ENCODE results near the gene SGF29.
"Not testable (repeated sequence)": the region's sequence is repeated elsewhere in the genome, so short reads cannot be mapped to it uniquely, and the experiment has no call there.

Gene SGF29

DNA sequence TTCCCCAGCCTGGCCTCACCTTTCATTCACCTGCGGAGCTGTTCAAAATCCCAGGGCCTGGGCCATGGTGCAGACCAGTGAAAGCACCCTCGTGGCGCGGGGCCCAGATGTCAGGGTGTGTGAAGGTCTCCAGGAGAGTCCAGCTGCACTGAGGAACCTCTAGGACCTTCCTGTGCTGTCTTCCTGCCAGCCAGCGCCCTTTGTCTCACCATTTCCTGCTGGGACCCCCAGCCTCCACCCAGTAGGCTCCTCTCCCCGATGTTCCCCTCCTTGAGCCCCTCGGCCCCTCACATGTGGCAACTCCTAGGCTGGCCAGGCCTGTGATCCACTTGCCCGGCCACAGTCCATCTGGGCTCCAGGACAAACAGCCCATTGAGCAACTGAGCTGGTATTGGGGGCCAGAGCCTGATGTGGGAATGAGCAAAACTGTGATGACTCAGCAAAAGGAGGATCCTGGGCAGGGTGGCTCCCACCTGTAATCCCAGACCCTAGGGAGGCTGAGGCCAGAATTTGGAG is 42.5 kb downstream of the SGF29 start:
- no peak for DNase-seq (ENCODE audit: low read depth in 2 of 2)

DNA sequence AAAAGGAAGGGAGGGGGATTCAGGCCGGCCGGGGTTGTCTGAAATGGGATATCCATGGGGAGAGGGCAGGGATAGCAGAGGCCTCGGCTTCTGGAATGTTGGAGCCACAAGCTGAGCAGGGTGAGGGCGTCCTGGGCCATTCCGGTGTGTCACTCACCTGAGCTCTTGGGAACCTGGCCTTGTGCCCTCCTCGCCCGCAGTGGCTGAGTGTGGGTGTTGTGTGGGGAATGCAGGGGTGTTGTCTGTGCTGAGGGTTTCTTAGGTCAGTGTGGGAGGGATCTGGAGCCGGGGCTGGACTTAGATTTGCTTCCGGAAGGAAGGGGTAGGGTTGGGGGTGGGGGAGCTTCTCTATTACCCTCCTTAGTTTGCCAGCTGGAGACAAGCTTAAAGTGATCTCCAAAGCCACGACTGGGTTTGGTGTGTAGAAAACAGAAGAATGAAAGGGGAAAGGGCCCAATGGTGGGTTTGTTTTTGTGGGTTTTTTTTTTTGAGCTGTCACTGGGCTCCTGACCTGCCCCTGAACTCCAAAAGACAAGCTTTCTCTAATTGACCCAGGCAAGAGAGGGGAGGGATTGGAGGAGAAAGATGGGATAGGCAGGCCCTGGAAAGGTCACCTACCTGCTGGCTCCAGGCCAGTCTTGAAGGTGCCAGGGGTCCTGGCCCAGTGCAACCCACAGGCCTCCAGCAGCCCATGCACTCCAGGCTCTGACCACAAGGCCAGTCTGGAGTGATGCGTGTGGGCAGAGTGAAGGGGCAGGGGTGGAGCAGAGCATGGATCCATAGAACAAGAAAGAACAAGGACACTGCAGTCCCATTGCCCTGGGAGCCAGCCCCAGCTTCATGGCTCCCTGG is 43.3 kb downstream of the SGF29 start, which contains the start of gene SULT1A2:
Gene SULT1A2 (minus strand): TSS at position 211 of the 852 bp plus-strand sequence. CDS start 1,120 bp downstream, outside the sequence.
- DNase-seq (ENCODE audit: low read depth in 2 of 2), result no peak

DNA sequence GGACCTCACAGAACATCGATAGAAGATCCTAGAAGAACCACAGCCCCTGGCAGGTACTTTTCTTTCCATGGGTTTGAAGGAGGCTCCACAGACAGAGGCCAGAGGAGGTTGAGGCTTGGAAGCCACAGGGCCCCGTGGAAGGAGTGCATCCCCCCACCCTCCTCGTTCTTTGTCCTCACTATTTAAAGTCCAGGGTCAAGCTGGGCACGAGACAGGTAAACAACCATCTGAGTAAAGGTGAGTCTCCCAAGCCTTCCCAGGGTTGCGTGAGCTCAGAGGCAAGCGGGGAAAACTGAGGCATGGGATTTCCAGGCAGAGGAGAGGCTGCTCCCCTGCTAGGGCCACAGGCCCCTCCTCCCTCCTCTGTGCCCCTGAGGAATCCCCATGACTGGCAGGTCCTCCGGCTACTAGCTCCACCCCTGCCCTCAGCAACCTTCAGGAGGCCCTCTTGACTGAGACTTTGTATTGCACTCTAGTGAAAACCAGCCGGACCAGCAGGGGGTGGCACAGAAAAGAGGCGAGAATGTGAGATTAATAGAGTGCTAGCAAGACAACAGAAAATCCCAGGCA is 44.1 kb downstream of the SGF29 start:
- DNase-seq (ENCODE audit: low read depth in 2 of 2), result no peak

DNA sequence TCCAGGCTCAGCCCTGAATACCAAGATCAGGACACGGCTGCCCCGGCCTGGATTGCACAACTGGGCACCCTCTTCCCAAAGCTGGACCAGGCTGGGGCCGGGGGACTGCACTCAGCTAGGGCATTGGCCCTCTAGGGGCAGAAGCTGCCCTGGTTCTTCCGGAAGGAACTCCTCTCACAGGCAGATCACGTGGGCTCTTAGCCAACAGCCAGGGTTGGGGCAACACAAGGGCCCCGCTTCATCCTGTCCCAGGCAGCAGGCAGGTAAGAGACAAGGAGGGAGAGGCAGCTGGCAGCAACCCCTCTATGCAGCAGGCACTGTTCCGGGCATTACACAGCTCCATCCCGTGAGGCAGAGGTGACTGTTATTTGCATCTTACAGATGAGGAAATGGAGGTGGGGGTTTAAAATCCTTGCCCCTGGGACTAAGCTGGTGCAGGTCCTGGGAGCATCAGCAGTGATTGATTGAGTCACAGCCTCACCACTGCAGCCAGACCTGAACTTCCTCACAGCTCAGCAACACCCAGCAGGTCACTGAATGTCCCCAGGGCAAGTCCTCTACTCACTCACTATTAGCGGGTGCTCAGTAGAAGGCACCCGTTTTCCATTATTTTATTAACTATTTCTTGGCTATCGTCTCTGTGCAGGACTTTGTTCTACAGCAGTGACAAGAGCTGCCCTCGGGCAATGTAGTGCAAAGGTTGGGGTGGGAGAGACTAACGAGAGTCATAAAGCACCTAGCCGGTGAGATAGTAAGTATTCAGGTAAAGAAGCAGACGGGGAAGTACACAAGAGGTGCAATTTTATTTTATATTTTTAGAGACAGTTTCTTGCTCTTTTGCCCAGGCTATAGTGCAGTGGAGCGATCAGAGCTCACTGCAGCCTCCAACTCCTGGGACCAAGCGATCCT is 45.9 kb downstream of the SGF29 start:
- not testable (repeated sequence) for DNase-seq (ENCODE audit: low read depth in 2 of 2)

DNA sequence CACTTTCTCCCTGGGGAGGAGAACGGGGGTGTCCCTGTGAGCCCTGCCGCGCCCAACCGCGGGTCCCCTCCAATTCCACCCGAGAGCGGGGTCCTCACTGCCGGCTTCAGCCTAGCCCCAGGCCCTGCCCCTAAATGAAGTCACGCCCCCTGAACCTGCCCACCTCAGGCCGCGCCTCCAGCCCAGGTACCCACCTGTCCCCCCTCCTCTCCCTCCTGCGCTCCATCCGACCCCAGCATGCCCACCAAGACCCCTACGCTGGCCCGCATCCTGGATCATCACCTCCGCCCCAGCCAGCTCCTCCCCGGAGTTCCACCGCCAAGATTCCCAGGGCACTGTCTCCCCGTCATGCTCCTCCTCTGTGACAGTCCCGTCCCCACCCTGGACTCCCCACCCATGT is 47.2 kb downstream of the SGF29 start:
- not testable (repeated sequence) for DNase-seq (ENCODE audit: low read depth in 2 of 2)

DNA sequence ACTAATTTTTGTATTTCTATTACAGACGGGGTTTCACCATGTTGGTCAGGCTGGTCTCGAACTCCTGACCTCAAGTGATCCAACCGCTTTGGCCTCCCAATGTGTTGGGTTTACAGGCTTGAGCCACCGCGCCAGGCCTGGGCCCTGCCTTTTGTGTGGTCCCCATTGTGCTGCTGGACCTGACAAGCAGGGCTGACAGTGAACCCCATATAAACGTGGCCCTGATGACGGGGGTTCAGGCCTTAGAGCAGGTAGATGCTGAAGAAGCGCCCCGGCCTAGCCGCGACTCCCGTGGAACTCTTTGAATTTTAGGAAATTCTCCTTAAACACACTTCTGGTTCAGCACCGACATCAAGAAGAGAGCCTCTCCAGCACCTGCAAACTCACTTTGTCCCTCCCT is 47.9 kb downstream of the SGF29 start:
- DNase-seq (ENCODE audit: low read depth in 2 of 2), result not testable (repeated sequence)

DNA sequence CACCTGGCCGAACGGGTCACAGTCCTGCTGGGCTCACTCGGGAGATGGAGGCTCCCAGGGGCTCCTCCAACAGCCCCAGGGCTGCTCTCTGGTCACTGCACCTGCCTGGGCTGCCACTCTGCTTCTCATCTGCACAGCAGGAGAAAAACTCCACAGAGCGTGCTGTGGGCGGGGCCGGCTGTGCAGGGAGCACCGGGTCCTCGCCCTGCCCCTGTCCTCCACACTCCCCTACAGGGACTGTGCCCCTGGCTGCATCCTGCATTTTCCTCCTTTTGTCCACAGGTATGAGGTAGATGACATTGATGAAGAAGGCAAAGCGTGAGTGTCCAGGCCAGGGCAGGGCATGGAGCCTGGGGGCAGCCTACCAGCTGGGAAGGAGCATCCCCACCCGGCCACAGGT is 48.3 kb downstream of the SGF29 start:
- not testable (repeated sequence) for DNase-seq (ENCODE audit: low read depth in 2 of 2)

DNA sequence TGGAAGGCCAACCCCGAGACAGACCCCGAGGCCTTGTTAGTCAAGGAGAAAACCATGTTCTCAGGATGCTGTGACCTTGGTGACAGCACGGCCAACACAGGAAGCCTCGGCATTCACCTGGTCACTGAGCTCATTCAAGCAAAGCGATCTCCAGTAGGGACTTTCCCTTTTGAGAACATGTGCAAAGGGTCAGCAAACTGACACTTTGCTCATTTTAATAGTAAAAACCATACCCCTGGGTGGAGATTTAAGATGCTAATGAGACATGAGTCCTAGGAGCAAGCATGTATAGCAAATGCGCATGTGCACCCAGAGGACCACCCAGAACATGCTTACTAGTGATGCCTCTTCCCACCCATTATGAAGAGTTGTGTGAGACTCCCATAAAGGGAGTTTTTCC is 48.8 kb downstream of the SGF29 start:
- no peak for DNase-seq (ENCODE audit: low read depth in 2 of 2)

DNA sequence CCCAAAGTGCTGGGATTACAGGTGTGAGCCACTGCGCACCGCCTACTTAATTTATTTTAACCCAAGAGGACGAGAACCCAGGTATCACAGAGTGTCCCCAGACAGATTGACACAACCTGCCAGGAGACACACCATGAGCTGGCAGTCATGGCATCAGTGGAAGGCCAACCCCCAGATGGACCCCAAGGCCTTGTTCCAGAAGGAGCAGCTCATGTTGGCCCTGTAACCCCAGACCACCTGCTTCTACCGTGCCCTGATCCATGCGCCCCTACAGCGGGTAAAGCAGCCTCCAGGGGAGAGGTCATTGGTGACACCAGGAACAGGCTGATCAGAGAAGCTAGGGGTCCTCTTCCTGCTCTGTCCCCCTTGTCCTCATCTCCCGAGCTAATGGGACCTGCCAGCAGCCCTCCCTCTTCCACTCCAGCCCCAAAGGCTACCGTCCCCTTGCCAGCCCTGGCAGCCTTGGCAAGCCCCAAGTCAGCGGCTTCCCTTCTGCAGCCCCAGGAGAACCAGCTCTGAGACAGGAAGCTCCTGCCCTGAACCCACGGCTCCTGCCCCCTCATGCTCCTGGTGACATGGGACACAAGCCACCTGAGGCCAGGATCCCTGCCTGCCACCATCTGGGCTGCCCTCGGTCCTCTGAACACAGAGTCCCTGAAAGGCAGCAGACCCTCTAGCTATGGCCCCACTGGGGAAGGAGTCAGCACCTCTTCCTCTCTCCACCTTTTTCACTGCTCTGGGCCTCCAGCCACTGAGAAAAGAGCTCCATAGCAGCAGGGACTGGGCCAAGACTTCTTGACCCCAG is 49.9 kb downstream of the SGF29 start:
- no peak for DNase-seq (ENCODE audit: low read depth in 2 of 2)

DNA sequence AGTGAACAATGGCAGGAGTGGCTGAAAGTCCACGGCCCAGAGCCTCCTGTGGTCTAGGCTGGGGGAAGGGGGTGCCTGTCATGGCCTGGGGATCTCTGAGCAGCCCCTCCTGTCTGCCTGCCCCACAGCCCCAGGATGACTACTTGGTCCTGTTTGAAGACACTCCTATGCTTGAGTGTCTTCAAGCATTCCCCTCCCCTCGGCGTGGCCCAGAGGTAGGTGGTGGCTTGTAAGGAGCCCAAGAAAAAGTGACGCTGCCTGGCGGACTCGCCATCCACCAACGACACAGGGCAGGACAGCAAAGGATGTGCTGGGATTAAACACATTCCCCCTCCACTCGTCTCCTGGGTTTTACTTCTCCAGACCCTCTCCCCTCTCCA is 50.5 kb downstream of the SGF29 start:
- DNase-seq (ENCODE audit: low read depth in 2 of 2), result no peak

DNA sequence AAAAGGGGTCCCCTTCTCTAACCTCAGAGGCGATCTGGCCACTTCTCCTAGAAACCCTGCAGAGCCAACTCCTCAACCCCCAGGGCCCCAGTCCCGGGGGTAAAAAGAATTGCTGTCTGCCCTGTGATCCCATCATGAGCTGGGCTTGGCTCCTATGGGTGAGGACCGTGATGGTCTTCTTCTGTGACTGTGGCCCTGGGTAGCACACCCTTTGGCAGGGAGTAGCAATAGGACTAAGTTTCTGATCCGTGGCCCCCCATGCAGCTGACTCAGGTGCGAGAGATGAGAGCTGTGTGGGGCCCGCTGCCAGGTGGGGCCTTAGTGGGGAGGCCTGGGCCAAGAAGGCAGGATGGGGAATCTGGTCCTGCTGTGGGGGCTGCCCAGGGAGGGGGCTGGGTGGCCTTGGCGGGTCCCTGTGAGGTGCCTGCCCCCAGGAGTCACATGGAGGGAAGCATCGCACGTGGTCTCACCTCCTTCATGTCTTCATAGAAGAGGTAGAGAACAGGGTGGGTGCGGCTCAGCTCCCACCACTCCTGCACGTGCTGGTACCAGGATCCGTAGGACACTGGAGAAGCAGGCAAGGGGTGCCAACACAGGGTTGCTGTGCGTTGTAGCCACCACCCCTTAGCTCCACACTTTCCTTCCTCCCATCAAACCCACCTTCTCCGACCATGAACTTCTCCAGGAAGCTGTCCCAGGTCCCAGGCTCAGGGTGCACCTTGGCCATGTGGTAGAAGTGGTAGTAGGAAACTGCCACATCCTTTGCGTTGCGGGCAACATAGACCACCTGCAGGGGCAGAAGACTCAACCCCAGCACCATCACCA is 52.8 kb downstream of the SGF29 start:
- no peak for DNase-seq (ENCODE audit: low read depth in 2 of 2)

DNA sequence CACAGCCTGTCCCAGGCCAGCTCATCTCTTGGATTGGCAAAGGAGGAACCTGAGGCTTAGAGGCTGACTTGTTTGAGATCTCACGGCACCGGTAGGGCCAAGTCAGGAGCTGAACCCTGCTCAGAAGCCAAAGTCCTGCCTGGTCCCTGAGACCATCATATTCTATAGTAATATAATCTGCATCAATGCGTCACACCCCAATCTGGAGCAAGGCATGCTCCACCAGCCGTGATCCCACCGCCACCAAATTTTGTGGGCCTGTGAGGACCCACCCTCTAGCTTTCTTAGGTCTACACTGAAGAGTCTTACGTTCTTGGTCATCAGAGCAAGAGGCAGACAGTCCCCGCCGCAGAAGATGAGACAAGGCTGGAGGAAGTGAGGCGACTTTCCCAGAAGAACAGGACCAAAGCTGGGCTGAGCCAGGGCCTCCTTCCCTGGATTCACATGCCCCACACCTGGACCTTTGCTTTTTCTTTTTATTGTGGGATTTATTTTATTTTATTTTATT is 53.5 kb downstream of the SGF29 start:
- no peak for DNase-seq (ENCODE audit: low read depth in 2 of 2)

DNA sequence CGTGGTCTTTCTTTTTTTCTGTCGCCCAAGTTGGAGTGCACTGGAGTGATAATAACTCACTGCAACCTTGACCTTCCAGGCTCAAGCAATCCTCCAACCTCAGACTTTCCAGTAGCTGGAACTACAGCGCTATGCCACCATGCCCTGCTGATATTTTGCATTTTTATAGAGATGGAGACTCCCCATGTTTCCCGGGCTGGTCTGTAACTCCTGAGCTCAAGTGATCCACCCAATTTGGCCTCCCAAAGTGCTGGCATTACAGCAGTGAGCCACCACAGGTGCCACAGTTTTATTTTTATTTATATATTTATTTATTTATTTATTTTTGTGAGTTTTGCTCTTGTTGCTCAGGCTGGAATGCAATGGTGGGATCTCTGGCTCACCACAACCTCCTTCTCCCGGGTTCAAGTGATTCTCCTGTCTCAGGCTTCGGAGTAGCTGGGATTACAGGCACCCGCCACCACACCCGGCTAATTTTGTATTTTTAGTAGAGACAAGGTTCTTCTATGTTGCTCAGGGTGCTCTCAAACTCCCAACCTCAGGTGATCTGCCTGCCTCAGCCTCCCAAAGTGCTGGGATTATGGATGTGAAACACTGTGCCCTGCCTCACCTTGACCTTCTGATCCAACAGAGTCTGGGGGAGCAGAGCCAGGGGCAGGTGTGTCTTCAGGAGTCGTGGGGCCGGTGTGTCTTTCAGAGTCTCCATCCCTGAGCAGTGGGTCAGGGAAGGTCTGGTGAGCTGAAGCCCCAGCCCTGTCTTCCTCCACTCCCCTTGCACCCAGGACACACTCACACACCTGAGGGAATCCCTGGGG is 54.2 kb downstream of the SGF29 start:
- DNase-seq (ENCODE audit: low read depth in 2 of 2), result not testable (repeated sequence)

DNA sequence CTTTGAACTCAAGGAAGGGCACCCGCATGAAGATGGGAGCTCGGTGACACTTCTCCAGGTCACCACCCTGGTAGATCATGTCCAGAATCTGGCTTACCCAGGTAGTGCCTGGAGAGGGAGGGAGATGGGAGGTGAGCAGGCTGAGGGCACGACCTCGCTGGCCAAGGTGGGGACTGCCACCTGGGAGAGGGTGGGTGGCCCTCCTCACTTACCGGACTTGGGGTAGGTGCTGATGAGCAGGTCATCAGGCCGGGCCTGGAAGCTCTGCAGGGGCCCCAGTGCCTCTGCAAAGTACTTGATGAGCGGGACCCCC is 54.7 kb downstream of the SGF29 start:
- DNase-seq (ENCODE audit: low read depth in 2 of 2), result not testable (repeated sequence)

DNA sequence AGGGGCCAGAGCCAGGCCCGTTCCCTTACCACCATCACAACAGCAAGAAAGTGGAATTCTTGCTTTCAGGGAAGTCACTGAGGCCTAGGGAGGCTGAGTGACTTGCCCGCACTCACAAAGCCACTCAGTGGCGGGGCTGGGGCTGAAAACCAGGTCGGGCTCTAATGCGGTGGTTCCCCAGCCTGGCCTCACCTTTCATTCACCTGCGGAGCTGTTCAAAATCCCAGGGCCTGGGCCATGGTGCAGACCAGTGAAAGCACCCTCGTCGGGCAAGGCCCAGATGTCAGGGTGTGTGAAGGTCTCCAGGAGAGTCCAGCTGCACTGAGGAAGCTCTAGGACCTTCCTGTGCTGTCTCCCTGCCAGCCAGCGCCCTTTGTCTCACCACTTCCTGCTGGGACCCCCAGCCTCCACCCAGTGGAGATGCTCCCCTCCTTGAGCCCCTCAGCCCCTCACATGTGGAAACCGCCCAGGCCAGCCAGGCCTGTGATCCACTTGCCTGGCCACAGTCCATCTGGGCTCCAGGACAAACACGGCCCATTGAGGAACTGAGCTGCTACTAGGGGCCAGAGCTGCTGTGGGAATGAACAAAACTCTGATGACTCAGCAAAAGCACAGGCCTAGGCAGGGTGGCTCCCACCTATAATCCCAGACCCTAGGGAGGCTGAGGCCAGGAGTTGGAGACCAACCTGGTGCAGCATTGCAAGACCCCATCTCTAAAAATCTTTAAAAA is 55.3 kb downstream of the SGF29 start:
- DNase-seq (ENCODE audit: low read depth in 2 of 2), result not testable (repeated sequence)

DNA sequence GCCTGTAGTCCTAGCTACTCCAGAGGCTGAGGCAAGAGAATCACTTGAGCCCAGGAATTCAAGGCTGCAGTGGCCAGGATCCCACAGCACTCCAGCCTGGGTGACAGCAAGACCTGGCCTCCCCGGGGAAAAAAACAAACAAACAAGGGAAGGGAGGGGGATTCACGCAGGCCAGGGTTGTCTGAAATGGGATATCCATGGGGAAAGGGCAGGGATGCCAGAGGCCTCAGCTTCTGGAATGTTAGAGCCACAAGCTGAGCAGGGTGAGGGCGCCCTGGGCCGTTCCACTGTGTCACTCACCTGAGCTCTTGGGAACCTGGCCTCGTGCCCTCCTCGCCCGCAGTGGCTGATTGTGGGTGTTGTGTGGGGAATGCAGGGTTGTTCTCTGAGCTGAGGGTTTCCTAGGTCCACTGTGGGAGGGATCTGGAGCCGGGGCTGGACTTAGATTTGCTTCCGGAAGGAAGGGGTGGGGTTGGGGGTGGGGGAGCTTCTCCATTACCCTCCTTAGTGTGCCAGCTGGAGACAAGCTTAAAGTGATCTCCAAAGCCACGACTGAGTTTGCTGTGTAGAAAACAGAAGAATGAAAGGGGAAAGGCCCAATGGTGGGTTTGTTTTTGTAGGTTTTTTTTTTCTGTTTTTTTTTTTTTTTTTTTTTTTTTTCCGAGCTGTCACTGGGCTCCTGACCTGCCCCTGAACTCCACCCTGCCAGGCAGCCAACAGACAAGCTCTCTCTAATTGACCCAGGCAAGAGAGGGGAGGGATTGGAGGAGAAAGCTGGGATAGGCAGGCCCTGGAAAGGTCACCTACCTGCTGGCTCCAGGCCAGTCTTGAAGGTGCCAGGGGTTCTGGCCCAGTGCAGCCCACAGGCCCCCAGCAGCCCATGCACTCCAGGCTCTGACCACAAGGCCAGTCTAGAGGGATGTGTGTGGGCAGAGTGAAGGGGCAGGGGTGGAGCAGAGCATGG is 56.2 kb downstream of the SGF29 start, which contains the start of gene SULT1A1:
Gene SULT1A1 (minus strand): TSS at position 414 of the 964 bp plus-strand sequence. CDS start 1,189 bp downstream, outside the sequence.
- no peak for DNase-seq (ENCODE audit: low read depth in 2 of 2)

DNA sequence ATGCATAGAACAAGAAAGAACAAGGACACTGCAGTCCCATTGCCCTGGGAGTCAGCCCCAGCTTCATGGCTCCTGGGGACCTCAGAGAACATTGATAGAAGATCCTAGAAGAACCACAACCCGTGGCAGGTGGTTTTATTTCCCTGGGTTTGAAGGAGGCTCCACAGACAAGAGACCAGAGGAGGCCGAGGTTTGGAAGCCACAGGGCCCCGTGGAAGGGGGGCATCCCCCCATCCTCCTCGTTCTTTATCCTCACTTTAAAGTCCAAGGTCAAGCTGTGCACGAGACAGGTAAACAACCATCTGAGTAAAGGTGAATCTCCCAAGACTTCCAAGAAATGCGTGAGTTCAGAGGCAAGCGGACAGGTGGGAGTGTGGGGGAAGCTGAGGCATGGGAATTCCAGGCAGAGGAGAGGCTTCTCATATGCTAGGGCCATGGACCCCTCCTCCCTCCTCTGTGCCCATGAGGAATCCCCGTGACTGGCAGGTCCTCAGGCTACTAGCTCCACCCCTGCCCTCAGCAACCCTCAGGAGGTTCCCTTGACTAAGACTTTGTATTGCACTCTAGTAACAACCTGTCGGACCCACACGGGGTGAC is 57.0 kb downstream of the SGF29 start:
- no peak for DNase-seq (ENCODE audit: low read depth in 2 of 2)

Measured in fibroblast of skin of left quadriceps (primary cell).